Endothelial cell (in vitro differentiated cells): ENCODE data around the gene VDR. TPM values are rescaled to one million over a fixed set of nuclear protein-coding genes. Genes with fewer than 3 reads are reported as not detected.

Source experiments
- DNase-seq: peaks from one replicate; pipeline ENCODE4 v3.0.0; 2021; ENCODE audit warnings: low spot score
- H3K27ac Mint-ChIP-seq: one replicate; pipeline ENCODE4 v1.8.0; 2021; ENCODE audit warnings: mixed read lengths, inconsistent platforms; ENCODE audit not compliant: unreplicated experiment
- H3K27me3 Mint-ChIP-seq: one replicate; pipeline ENCODE4 v1.8.0; 2021; ENCODE audit warnings: mild to moderate bottlenecking, moderate library complexity, mixed read lengths, inconsistent platforms; ENCODE audit not compliant: unreplicated experiment
- H3K36me3 Mint-ChIP-seq: one replicate; pipeline ENCODE4 v1.8.0; 2021; ENCODE audit warnings: mild to moderate bottlenecking, low read depth, mixed read lengths, inconsistent platforms; ENCODE audit not compliant: unreplicated experiment
- H3K4me1 Mint-ChIP-seq: one replicate; pipeline ENCODE4 v1.8.0; 2021; ENCODE audit warnings: mild to moderate bottlenecking, mixed read lengths, inconsistent platforms; ENCODE audit not compliant: unreplicated experiment
- H3K4me3 Mint-ChIP-seq: one replicate; pipeline ENCODE4 v1.8.0; 2021; ENCODE audit warnings: mild to moderate bottlenecking, mixed read lengths, inconsistent platforms; ENCODE audit not compliant: unreplicated experiment
- H3K9me3 Mint-ChIP-seq: one replicate; pipeline ENCODE4 v1.8.0; 2021; ENCODE audit warnings: mixed read lengths, inconsistent platforms; ENCODE audit not compliant: unreplicated experiment
- total RNA-seq: library from RNA; stranded (reverse); fragmentation: NEBNext Ultra II Directional; extraction: Animal tissue kit (Norgen Biotek cat#: 25700); gene quantifications from one replicate; pipeline ENCODE4 v1.2.1, GENCODE V29; 2021; ENCODE audit not compliant: unreplicated experiment
- TF ChIP-seq, protein P1 (sequence below): fragments of 200-600 bp; sonication (generic); IDR thresholded peaks from one replicate; pipeline ENCODE4 v1.5.0; 2021; ENCODE audit warnings: antibody characterized with exemption; ENCODE audit not compliant: unreplicated experiment

VDR gene
- total RNA-seq, 1 donor from 2014 or later = 2.3 TPM

DNA sequence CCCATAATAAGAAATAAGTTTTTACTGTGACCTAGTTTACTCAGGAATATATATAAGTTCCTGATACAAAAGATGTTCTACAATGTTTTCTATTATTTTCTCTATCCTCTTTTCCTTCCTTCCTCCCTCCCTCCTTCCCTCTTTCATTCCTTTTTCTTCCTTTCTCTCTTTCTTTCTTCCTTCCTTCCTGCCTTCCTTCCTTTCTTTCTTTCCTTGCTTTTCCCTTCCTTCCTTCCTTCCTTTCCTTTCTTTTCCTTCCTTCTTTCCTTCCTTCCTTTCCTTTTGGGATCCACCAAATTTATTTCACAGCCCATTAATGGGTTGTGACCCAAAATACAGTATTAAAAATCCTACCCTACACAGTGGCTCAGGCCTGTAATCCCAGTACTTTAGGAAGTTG is 3.9 kb upstream of the VDR start:
- H3K27ac Mint-ChIP-seq = no peak overlapping the region
- H3K4me3 Mint-ChIP-seq = no peak overlapping the region
- H3K27me3 Mint-ChIP-seq = peaks cover 10% of the 10 kb centered on the region
- no peaks in the 10 kb centered on the region for H3K9me3 Mint-ChIP-seq
- H3K4me1 Mint-ChIP-seq = peaks cover 21% of the 10 kb centered on the region
- DNase-seq = no peak
- TF ChIP-seq, protein P1, sequence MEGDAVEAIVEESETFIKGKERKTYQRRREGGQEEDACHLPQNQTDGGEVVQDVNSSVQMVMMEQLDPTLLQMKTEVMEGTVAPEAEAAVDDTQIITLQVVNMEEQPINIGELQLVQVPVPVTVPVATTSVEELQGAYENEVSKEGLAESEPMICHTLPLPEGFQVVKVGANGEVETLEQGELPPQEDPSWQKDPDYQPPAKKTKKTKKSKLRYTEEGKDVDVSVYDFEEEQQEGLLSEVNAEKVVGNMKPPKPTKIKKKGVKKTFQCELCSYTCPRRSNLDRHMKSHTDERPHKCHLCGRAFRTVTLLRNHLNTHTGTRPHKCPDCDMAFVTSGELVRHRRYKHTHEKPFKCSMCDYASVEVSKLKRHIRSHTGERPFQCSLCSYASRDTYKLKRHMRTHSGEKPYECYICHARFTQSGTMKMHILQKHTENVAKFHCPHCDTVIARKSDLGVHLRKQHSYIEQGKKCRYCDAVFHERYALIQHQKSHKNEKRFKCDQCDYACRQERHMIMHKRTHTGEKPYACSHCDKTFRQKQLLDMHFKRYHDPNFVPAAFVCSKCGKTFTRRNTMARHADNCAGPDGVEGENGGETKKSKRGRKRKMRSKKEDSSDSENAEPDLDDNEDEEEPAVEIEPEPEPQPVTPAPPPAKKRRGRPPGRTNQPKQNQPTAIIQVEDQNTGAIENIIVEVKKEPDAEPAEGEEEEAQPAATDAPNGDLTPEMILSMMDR = no peak
- H3K36me3 Mint-ChIP-seq = no peaks in the 10 kb centered on the region

DNA sequence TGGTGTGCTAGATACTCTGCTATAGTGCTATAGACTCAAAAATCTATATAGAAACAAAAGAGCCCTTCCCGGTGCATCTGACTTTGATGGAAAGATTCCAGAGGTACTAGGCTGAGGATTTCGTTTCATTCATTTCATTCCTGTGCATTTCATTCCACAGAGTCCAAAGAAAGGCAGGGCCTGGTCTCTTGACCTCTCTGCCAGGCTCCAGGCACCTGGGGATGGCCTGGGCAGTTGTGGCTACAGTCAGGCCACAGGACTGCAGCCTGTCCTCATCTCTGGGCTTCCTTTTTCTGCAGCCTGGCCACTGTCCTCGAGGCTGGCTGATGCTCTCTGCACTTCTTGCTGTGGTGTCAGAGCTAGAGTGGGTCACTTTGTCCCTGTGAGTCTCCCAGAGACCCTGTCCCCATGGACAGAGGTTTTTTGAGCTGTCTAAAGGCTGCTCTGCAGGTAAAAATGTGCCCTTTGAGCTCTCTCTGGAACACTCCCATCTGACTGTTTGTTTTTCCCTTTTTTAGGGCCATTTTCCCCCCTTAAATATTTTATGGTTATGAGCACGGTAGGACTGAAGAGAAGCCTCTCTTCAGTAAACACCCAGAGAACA is 3.2 kb upstream of the VDR start:
- TF ChIP-seq, protein P1 = no peak
- Mint-ChIP-seq H3K4me1 (peaks cover 21% of the 10 kb centered on the region), H3K9me3 (no peaks in the 10 kb centered on the region), H3K4me3 (no peak overlapping the region), H3K27ac (no peak overlapping the region), H3K27me3 (peaks cover 18% of the 10 kb centered on the region), H3K36me3 (no peaks in the 10 kb centered on the region)
- no peak for DNase-seq

DNA sequence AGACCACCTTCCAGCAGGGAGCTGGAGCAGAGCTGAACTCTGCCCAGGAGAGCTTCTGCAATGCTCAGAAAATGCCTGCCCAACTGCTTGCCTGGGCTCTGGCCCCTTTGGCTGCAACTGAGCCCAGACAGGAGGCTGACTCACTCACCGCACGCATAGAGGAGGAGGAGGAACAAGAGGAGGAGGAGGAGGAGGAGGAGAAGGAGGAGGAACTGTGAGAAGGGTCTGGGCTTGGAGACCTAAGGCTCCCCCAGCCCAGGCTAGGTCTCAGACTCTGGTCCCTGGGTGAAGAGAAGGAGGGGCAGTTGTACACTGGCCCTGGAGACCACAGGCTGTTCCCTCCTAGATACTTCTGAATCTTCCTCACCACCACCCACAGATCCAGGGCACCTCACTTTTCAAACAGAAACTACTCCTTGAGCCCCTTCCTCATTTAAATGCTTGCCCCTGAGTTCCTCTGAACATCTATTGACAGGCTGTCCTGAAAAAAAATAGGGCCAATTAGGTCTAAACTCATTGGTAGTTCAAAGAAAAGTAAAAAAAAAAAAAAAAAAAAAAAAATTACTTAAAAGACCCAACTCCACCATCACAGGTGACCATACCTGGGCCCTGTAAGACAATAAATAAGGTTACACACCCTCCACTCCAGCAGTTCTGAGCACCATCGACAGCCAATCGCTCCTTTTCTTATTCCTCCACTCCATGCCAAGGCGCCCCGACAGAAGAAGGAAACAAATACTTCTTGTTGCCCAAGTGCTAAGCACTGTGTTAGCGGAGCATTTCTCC is 674 bp downstream of the VDR start:
- Mint-ChIP-seq H3K36me3 (no peaks in the 10 kb centered on the region), H3K27me3 (peaks cover 20% of the 10 kb centered on the region), H3K27ac (no peak overlapping the region), H3K4me1 (peaks cover 15% of the 10 kb centered on the region), H3K4me3 (peak overlapping the region; percentile 87), H3K9me3 (no peaks in the 10 kb centered on the region)
- no peak for DNase-seq
- TF ChIP-seq, protein P1 = no peak

DNA sequence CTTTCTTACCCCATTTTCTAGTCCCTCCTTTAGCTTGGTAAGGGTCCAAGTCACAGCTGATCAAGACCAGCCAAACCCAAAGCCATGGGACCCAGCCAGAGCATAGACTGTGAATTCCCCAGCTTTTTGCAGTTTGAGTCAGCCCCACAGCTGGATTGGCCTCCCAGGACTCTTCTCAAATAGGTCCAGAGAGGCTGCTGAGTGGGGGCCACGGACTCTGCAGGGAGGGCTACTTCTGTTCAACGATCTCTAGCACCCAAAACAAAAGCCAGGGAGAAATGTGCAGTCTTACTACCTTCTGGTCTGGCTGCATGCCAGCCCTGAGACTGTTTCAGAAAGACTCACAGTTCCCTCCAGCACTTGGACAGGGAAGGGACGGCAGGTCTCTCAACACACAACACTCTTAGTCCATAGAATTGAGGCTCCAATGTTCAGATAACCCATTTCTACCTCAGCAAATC is 1.6 kb downstream of the VDR start:
- TF ChIP-seq, protein P1 = no peak
- Mint-ChIP-seq H3K27ac (no peak overlapping the region), H3K36me3 (no peaks in the 10 kb centered on the region), H3K27me3 (peaks cover 19% of the 10 kb centered on the region), H3K9me3 (no peaks in the 10 kb centered on the region), H3K4me1 (peaks cover 15% of the 10 kb centered on the region), H3K4me3 (no peak overlapping the region)
- no peak for DNase-seq

DNA sequence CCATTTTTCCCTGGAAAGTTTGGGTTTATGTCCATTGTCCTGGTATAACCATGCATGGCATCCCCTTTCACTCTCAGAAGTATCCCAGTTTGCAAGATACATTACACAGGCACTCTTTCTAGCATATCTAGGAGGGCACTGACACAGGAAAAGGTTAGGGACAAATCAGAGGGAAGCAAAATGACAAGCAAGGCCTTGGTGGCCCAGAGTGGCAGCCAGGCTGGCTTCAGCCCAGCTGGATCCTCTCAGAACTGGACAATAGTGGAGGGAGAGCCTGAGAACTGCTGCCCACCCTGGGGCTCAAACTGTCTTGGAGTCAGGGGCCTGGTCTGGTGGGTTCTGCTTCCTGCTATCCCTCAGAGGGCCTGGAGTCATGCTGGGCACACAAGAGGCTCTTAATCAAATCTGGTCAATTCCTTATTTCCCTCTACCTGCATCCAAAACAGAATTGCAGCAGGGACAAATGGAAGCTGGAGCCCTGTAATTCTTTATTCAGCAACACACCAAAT is 2.6 kb downstream of the VDR start:
- Mint-ChIP-seq H3K27me3 (peaks cover 17% of the 10 kb centered on the region), H3K36me3 (no peaks in the 10 kb centered on the region), H3K4me1 (peaks cover 15% of the 10 kb centered on the region), H3K9me3 (no peaks in the 10 kb centered on the region), H3K4me3 (no peak overlapping the region), H3K27ac (no peak overlapping the region)
- DNase-seq = no peak
- TF ChIP-seq, protein P1 = no peak
